Central memory CD4-positive, alpha-beta T cell (primary cell): ENCODE measurements around the gene CLUH.

Source experiments
- DNase-seq: peaks from one replicate; pipeline ENCODE4 v3.0.0; 2022
- total RNA-seq, 3 experiments: gene quantifications; one replicate each; lab custom pipeline; 2026; lab: John Stamatoyannopoulos, UW

Gene CLUH
- 67.3 to 375 (median 74.5) reads per million in 3 experiments for total RNA-seq

GRCh38 chr17:2711608-2712299, at the start of gene CLUH:
TSS of gene CLUH (minus strand) at chr17:2711764. CDS start at chr17:2711661, 103 bp downstream.
- DNase-seq = peak; percentile 96

- no peak for DNase-seq
Observed at GRCh38 chr17:2758870-2759269, 47.3 kb upstream of the CLUH start.

- no peak for DNase-seq
Observed at GRCh38 chr17:2755891-2756724, 44.5 kb upstream of the CLUH start.

- no peak for DNase-seq
Observed at GRCh38 chr17:2751491-2751890, 39.9 kb upstream of the CLUH start.

- DNase-seq = no peak
Observed at GRCh38 chr17:2750721-2751120, 39.2 kb upstream of the CLUH start.

- peak; percentile 68 for DNase-seq
Observed at GRCh38 chr17:2749784-2750181, 38.2 kb upstream of the CLUH start.

- no peak for DNase-seq
Observed at GRCh38 chr17:2749058-2749783, 37.7 kb upstream of the CLUH start, which contains the start of gene CCDC92B. TSS of gene CCDC92B (minus strand) at chr17:2749652. CDS start at chr17:2735145, 14,507 bp downstream.

GRCh38 chr17:2745317-2746037, 33.9 kb upstream of the CLUH start:
- DNase-seq = no peak

GRCh38 chr17:2737693-2738092, 26.1 kb upstream of the CLUH start:
- DNase-seq = no peak

- DNase-seq = no peak
Observed at GRCh38 chr17:2736956-2737355, 25.4 kb upstream of the CLUH start.

GRCh38 chr17:2735896-2736295, 24.3 kb upstream of the CLUH start:
- no peak for DNase-seq

- no peak for DNase-seq
Observed at GRCh38 chr17:2734939-2735338, 23.4 kb upstream of the CLUH start.

- no peak for DNase-seq
Observed at GRCh38 chr17:2731807-2732206, 20.2 kb upstream of the CLUH start.

- DNase-seq = no peak
Observed at GRCh38 chr17:2730764-2731353, 19.3 kb upstream of the CLUH start.

GRCh38 chr17:2724784-2725164, 13.2 kb upstream of the CLUH start:
- peak; percentile 28 for DNase-seq

- DNase-seq = no peak
Observed at GRCh38 chr17:2723997-2724783, 12.6 kb upstream of the CLUH start.

GRCh38 chr17:2723505-2723996, 12.0 kb upstream of the CLUH start:
- DNase-seq = no peak

- no peak for DNase-seq
Observed at GRCh38 chr17:2722611-2723010, 11.0 kb upstream of the CLUH start.

- DNase-seq = no peak
Observed at GRCh38 chr17:2721603-2722002, 10.0 kb upstream of the CLUH start.

GRCh38 chr17:2719861-2720260, 8.3 kb upstream of the CLUH start:
- DNase-seq = no peak
